ENCODE results near the gene NBDY.

DNA sequence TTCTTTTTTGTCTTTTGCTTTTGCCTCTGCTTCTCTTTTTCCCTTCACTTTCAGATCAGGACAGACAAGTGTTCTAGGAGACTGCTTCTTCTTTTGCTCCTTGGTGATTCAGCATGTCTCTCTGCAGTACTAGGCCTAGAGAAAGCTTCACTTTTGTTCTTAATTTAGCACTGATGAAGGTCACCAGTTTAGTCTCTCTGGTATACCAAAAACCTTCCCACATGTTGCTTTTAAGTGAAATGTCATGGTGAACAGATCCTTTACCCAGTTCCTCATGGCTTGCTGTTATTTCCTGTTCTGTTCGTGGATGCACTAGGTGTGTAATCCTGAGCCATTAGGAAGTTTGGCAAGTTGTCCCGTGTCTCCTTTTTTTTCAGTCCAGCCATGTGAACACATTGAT is 53.3 kb downstream of the NBDY start:
- TF ChIP-seq CTCF (IDR thresholded peaks at IDR 0.05; ENCODE audit: borderline replicate concordance, extremely low read depth, low read length, poor library complexity, severe bottlenecking) (no peak), EZH2 (IDR thresholded peaks at IDR 0.05; ENCODE audit: borderline replicate concordance, low read depth, low read length, severe bottlenecking) (no peak)

Data from DND-41 (cell line).